Bronchial epithelial cell (primary cell): ENCODE measurements around the gene NOTCH3. TPM values are rescaled to one million over a fixed set of nuclear protein-coding genes. Genes with fewer than 3 reads are reported as not detected.

Experiments
- DNase-seq: peaks from one replicate; pipeline ENCODE4 v3.0.0-alpha.2; 2010; ENCODE audit warnings: low read depth
- FAIRE-seq: peaks from 2 replicates; lab custom pipeline; 2011; peaks lifted over from hg19 to GRCh38; lab: Jason Lieb, UNC
- H3K27me3 ChIP-seq: 2 replicates; pipeline ENCODE4 v1.5.1; 2011; ENCODE audit warnings: low read length; ENCODE audit not compliant: control insufficient read depth, insufficient read depth
- H3K36me3 ChIP-seq: 2 replicates; pipeline ENCODE4 v1.5.1; 2011; ENCODE audit warnings: low read length; ENCODE audit not compliant: control insufficient read depth, insufficient read depth
- H3K4me3 ChIP-seq: 2 replicates; pipeline ENCODE4 v1.5.1; 2011; ENCODE audit warnings: mild to moderate bottlenecking, low read depth, low read length, control low read depth
- CTCF ChIP-seq: IDR thresholded peaks from 2 replicates; pipeline ENCODE4 v1.5.1; 2011; ENCODE audit warnings: mild to moderate bottlenecking, moderate library complexity, low read length, control low read depth, inconsistent platforms; ENCODE audit not compliant: insufficient read depth, severe bottlenecking
- total RNA-seq: library from RNA; depleted of rRNA; stranded (reverse); fragments of >200 nt; gene quantifications from 2 replicates; pipeline ENCODE4 v1.2.1, GENCODE V29; 2014

NOTCH3 gene
- total RNA-seq, 1 donor from 2014 or later = 53.2 TPM

GRCh38 chr19:15156391-15156790 lies 44.4 kb downstream of the NOTCH3 start:
- Histone ChIP-seq H3K36me3 (peaks cover 4% of the 10 kb centered on the region), H3K4me3 (no peak overlapping the region), H3K27me3 (no peaks in the 10 kb centered on the region)
- TF ChIP-seq CTCF = no peak
- DNase-seq (no peak), FAIRE-seq (peak; percentile 81)

- no peak for TF ChIP-seq CTCF
- no peaks in the 10 kb centered on the region for H3K36me3 ChIP-seq
- no peak for DNase-seq
- FAIRE-seq = no peak
- no peak overlapping the region for H3K4me3 ChIP-seq
- no peaks in the 10 kb centered on the region for H3K27me3 ChIP-seq
These were observed 45.5 kb downstream of the NOTCH3 start for GRCh38 chr19:15155296-15155695.

GRCh38 chr19:15154002-15154612 lies 46.7 kb downstream of the NOTCH3 start:
- DNase-seq (peak; percentile 67), FAIRE-seq (peak; percentile 13)
- peak; percentile 67 for TF ChIP-seq CTCF
- no peaks in the 10 kb centered on the region for H3K36me3 ChIP-seq
- H3K27me3 ChIP-seq = no peaks in the 10 kb centered on the region
- H3K4me3 ChIP-seq = no peak overlapping the region

- FAIRE-seq (no peak), DNase-seq (no peak)
- TF ChIP-seq CTCF = no peak
- Histone ChIP-seq H3K27me3 (no peaks in the 10 kb centered on the region), H3K4me3 (no peak overlapping the region), H3K36me3 (no peaks in the 10 kb centered on the region)
These were observed 51.1 kb downstream of the NOTCH3 start for GRCh38 chr19:15149737-15150136.

GRCh38 chr19:15147090-15147489 lies 53.7 kb downstream of the NOTCH3 start:
- Histone ChIP-seq H3K36me3 (no peaks in the 10 kb centered on the region), H3K27me3 (no peaks in the 10 kb centered on the region), H3K4me3 (no peak overlapping the region)
- FAIRE-seq (no peak), DNase-seq (no peak)
- no peak for TF ChIP-seq CTCF

GRCh38 chr19:15144046-15144646 lies 56.6 kb downstream of the NOTCH3 start:
- TF ChIP-seq CTCF = no peak
- Histone ChIP-seq H3K36me3 (no peaks in the 10 kb centered on the region), H3K4me3 (no peak overlapping the region), H3K27me3 (no peaks in the 10 kb centered on the region)
- FAIRE-seq = peak; percentile 81
- peak; percentile 89 for DNase-seq
